ENCODE data around the gene DNASE1L2.

DNA sequence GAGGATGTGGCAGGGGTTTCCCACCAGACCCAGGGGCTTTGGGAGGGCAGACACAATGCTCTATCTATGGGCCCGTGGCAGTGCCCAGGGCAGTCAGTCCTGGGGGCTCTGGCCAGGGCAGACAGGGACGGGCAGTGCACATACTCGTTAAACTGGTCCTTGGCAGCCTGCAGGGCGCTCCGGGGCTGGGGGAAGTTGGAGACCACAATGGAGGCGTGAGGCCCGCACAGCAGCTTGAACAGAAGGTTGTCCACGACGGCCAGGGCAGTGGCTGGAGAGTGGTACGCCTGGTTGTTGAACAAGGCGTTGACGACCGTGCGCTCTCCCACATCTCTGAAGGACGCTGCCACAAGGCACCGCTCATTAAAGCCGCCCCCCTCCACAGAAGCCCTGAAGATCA is 50.3 kb downstream of the DNASE1L2 start:
- no peak for TF ChIP-seq POLR2A (IDR thresholded peaks at IDR 0.05; ENCODE audit: low read depth, low read length)
- TF ChIP-seq TAF1 (IDR thresholded peaks at IDR 0.05; ENCODE audit: borderline replicate concordance, low read depth, low read length), result no peak
- no peak for TF ChIP-seq POLR2AphosphoS5 (IDR thresholded peaks at IDR 0.05; ENCODE audit: low read depth, low read length)
